Neuronal stem cell (in vitro differentiated cells): ENCODE data around the gene SOX18.

Experiments used
- DNase-seq: peaks from one replicate; pipeline ENCODE4 v3.0.0-alpha.2; 2013; ENCODE audit warnings: low spot score
- H2AFZ ChIP-seq: one replicate; pipeline ENCODE4 v1.6.1; 2013; ENCODE audit warnings: mild to moderate bottlenecking, low read length, inconsistent platforms
- H2AK5ac ChIP-seq: 2 replicates; pipeline ENCODE4 v1.6.1; 2013; ENCODE audit warnings: low read depth, mild to moderate bottlenecking, inconsistent platforms, low read length, moderate library complexity, mixed read lengths
- H2BK120ac ChIP-seq: 2 replicates; pipeline ENCODE4 v1.6.1; 2013; ENCODE audit warnings: low read depth, mild to moderate bottlenecking, inconsistent platforms, low read length, moderate library complexity, mixed read lengths
- H2BK12ac ChIP-seq: one replicate; pipeline ENCODE4 v1.6.1; 2013; ENCODE audit warnings: low read length, inconsistent platforms
- H2BK15ac ChIP-seq: 2 replicates; pipeline ENCODE4 v1.6.1; 2013; ENCODE audit warnings: mild to moderate bottlenecking, low read length, inconsistent platforms, mixed read lengths
- H2BK5ac ChIP-seq: one replicate; pipeline ENCODE4 v1.6.1; 2013; ENCODE audit warnings: inconsistent platforms, mild to moderate bottlenecking, low read length, moderate library complexity
- H3K14ac ChIP-seq: one replicate; pipeline ENCODE4 v1.6.1; 2013; ENCODE audit warnings: low read length, inconsistent platforms
- H3K18ac ChIP-seq: 2 replicates; pipeline ENCODE4 v1.6.1; 2013; ENCODE audit warnings: low read length, inconsistent platforms
- H3K23ac ChIP-seq: 2 replicates; pipeline ENCODE4 v1.6.1; 2013; ENCODE audit warnings: low read depth, mild to moderate bottlenecking, mixed read lengths, low read length, inconsistent platforms; ENCODE audit not compliant: poor library complexity
- H3K27ac ChIP-seq: replicated peaks from 3 replicates; pipeline ENCODE4 v1.5.1; 2013; ENCODE audit warnings: low read length, inconsistent platforms
- H3K27me3 ChIP-seq, 3 experiments: 2 replicates each; pipeline ENCODE4 v1.6.1; 2013; ENCODE audit warnings: low read length in 3 of 3, mild to moderate bottlenecking in 2 of 3, inconsistent platforms in 1 of 3, low read depth in 1 of 3, mixed read lengths in 1 of 3, moderate library complexity in 1 of 3; ENCODE audit not compliant: control insufficient read depth in 3 of 3, insufficient read depth in 3 of 3
- H3K36me3 ChIP-seq, 2 donors: replicated peaks in 1 of 2; 2 replicates each; pipeline ENCODE4 v1.6.1; 2013; ENCODE audit warnings: low read length in 2 of 2; ENCODE audit not compliant: control insufficient read depth in 2 of 2, insufficient read depth in 2 of 2
- H3K4ac ChIP-seq: 2 replicates; pipeline ENCODE4 v1.6.1; 2013; ENCODE audit warnings: inconsistent platforms, mild to moderate bottlenecking, low read length, moderate library complexity
- H3K4me1 ChIP-seq, 2 donors: 1 replicate in 1 of 2; 2 replicates in 1 of 2; pipeline ENCODE4 v1.6.1; 2013; ENCODE audit warnings: low read length in 2 of 2, low read depth in 1 of 2; ENCODE audit not compliant: control insufficient read depth in 2 of 2, insufficient read depth in 1 of 2
- H3K4me2 ChIP-seq: one replicate; pipeline ENCODE4 v1.6.1; 2013; ENCODE audit warnings: mild to moderate bottlenecking, low read length, inconsistent platforms; ENCODE audit not compliant: insufficient read depth, poor library complexity, severe bottlenecking
- H3K4me3 ChIP-seq, 2 donors: 2 replicates each; pipeline ENCODE4 v1.5.1; 2013; ENCODE audit warnings: low read length in 2 of 2, mild to moderate bottlenecking in 2 of 2, inconsistent platforms in 1 of 2, moderate library complexity in 1 of 2
- H3K79me1 ChIP-seq: one replicate; pipeline ENCODE4 v1.6.1; 2013; ENCODE audit warnings: low read depth, mild to moderate bottlenecking, inconsistent platforms, low read length, moderate library complexity
- H3K9ac ChIP-seq: one replicate; pipeline ENCODE4 v1.6.1; 2013; ENCODE audit warnings: mild to moderate bottlenecking, low read depth, low read length, inconsistent platforms; ENCODE audit not compliant: poor library complexity
- H3K9me3 ChIP-seq, 2 donors: replicated peaks in 1 of 2; 2 replicates each; pipeline versions ENCODE3 to v1.6.1; 2013; ENCODE audit warnings: low read length in 2 of 2, mild to moderate bottlenecking in 2 of 2, inconsistent platforms in 1 of 2, low read depth in 1 of 2, mixed read lengths in 1 of 2, moderate library complexity in 1 of 2; ENCODE audit not compliant: control insufficient read depth in 2 of 2, insufficient read depth in 1 of 2
- H4K8ac ChIP-seq: one replicate; pipeline ENCODE4 v1.6.1; 2013; ENCODE audit warnings: low read depth, mild to moderate bottlenecking, inconsistent platforms, low read length, moderate library complexity
- H4K91ac ChIP-seq: one replicate; pipeline ENCODE4 v1.6.1; 2013; ENCODE audit warnings: low read length, low read depth, mild to moderate bottlenecking, inconsistent platforms; ENCODE audit not compliant: poor library complexity
- WGBS, 2 donors: extraction: QIAGEN DNeasy Blood & Tissue Kit; methylation state at CpG; one replicate each; pipeline ENCODE4 v1.1.7; 2013; ENCODE audit warnings: missing lambda C conversion rate in 2 of 2, mixed read lengths in 1 of 2; ENCODE audit not compliant: insufficient read length in 2 of 2, insufficient replicate concordance in 1 of 2; ENCODE audit errors: extremely low coverage in 2 of 2; 5-methylcytosine and 5-hydroxymethylcytosine counted together

The SOX18 gene

GRCh38 chr20:64082820-64083377 is 33.5 kb upstream of the SOX18 start:
- Histone ChIP-seq H3K9me3 (peaks cover 7 to 18% of the 10 kb centered on the region in 2 donors), H3K4me3 (peak overlapping the region in 1 of 2 donors; percentile 65), H3K14ac (no peak overlapping the region), H3K4ac (no peak overlapping the region), H4K91ac (no peak overlapping the region), H2AFZ (peak overlapping the region; percentile 85), H2AK5ac (peak overlapping the region; percentile 20), H3K27me3 (peaks cover 2 to 52% (median 39%) of the 10 kb centered on the region in 3 experiments), H3K4me2 (peak overlapping the region; percentile 73), H3K36me3 (no peaks in the 10 kb centered on the region), H3K9ac (peak overlapping the region; percentile 46), H2BK120ac (no peak overlapping the region), H2BK5ac (no peak overlapping the region), H2BK12ac (no peak overlapping the region), H3K18ac (peak overlapping the region; percentile 76), H3K4me1 (peaks cover 36 to 54% of the 10 kb centered on the region in 2 donors), H2BK15ac (peak overlapping the region; percentile 19), H4K8ac (no peak overlapping the region), H3K23ac (no peak overlapping the region), H3K27ac (no peak overlapping the region), H3K79me1 (peaks cover 4% of the 10 kb centered on the region)
- WGBS, 2 donors = no CpG with 5 or more reads among the region's 13 CpGs
- no peak for DNase-seq

GRCh38 chr20:64082126-64082731 is 32.8 kb upstream of the SOX18 start:
- Histone ChIP-seq H3K79me1 (peaks cover 9% of the 10 kb centered on the region), H3K4ac (no peak overlapping the region), H2BK12ac (peak overlapping the region; percentile 30), H4K8ac (no peak overlapping the region), H3K9ac (no peak overlapping the region), H3K27me3 (peaks cover 2 to 50% (median 39%) of the 10 kb centered on the region in 3 experiments), H3K9me3 (peaks cover 3 to 13% of the 10 kb centered on the region in 2 donors), H2BK15ac (peak overlapping the region; percentile 30), H4K91ac (no peak overlapping the region), H3K36me3 (no peaks in the 10 kb centered on the region), H2AK5ac (peak overlapping the region; percentile 86), H2BK5ac (no peak overlapping the region), H3K4me1 (peaks cover 36 to 57% of the 10 kb centered on the region in 2 donors), H3K18ac (peak overlapping the region; percentile 57), H3K27ac (no peak overlapping the region), H3K4me2 (no peak overlapping the region), H2AFZ (no peak overlapping the region), H2BK120ac (no peak overlapping the region), H3K23ac (peak overlapping the region; percentile 44), H3K4me3 (no peak overlapping the region), H3K14ac (no peak overlapping the region)
- WGBS, 2 donors = no CpG with 5 or more reads among the region's 13 CpGs
- DNase-seq = no peak

- H3K4me3 ChIP-seq = no peak overlapping the region
- no peak overlapping the region for H3K4ac ChIP-seq
- no peak overlapping the region for H3K9ac ChIP-seq
- H3K36me3 ChIP-seq = no peaks in the 10 kb centered on the region
- H4K8ac ChIP-seq = no peak overlapping the region
- no peak overlapping the region for H3K27ac ChIP-seq
- H3K79me1 ChIP-seq = peaks cover 9% of the 10 kb centered on the region
- H3K14ac ChIP-seq = no peak overlapping the region
- H3K4me2 ChIP-seq = no peak overlapping the region
- H3K18ac ChIP-seq = peak overlapping the region; percentile 31
- H2AFZ ChIP-seq = no peak overlapping the region
- H3K23ac ChIP-seq = peak overlapping the region; percentile 5
- peaks cover 36 to 57% of the 10 kb centered on the region in 2 donors for H3K4me1 ChIP-seq
- H4K91ac ChIP-seq = no peak overlapping the region
- no peak overlapping the region for H2BK12ac ChIP-seq
- H2AK5ac ChIP-seq = peak overlapping the region; percentile 86
- H2BK120ac ChIP-seq = no peak overlapping the region
- no peak for DNase-seq
- H3K9me3 ChIP-seq = peaks cover under 1 to 9% of the 10 kb centered on the region in 2 donors
- no CpG with 5 or more reads among the region's 6 CpGs for WGBS, 2 donors
- peaks cover 2 to 47% (median 37%) of the 10 kb centered on the region in 3 experiments for H3K27me3 ChIP-seq
- H2BK15ac ChIP-seq = no peak overlapping the region
- peak overlapping the region; percentile 82 for H2BK5ac ChIP-seq
These were observed 32.2 kb upstream of the SOX18 start for GRCh38 chr20:64081624-64081964.

- Histone ChIP-seq H2AFZ (peak overlapping the region; percentile 95), H2BK120ac (no peak overlapping the region), H2BK12ac (peak overlapping the region; percentile 58), H3K27me3 (peaks cover 2 to 41% (median 37%) of the 10 kb centered on the region in 3 experiments), H3K4ac (no peak overlapping the region), H2AK5ac (peak overlapping the region; percentile 15), H3K9ac (peak overlapping the region; percentile 70), H2BK5ac (peak overlapping the region; percentile 82), H3K36me3 (peaks cover 0 to 1% of the 10 kb centered on the region in 2 donors), H3K27ac (no peak overlapping the region), H4K8ac (no peak overlapping the region), H3K23ac (peak overlapping the region; percentile 20), H3K4me1 (peaks cover 36 to 57% of the 10 kb centered on the region in 2 donors), H2BK15ac (peak overlapping the region; percentile 95), H3K79me1 (peaks cover 9% of the 10 kb centered on the region), H3K4me3 (peak overlapping the region in 1 of 2 donors; percentile 58), H3K18ac (peak overlapping the region; percentile 94), H3K14ac (peak overlapping the region; percentile 89), H3K4me2 (peak overlapping the region; percentile 90), H4K91ac (no peak overlapping the region), H3K9me3 (peaks cover 0 to 5% of the 10 kb centered on the region in 2 donors)
- DNase-seq = no peak
- WGBS, 2 donors = no CpG with 5 or more reads among the region's 17 CpGs
These were observed 31.6 kb upstream of the SOX18 start for GRCh38 chr20:64080813-64081623.
